Activated CD4-positive, CD25-positive, alpha-beta regulatory T cell treated with anti-CD3 and anti-CD28 coated beads, Interleukin-2, amount 50 U/mL, for 72 hours (primary cell): ENCODE data around the gene NPLOC4.

ENCODE experiments used
- DNase-seq: peaks from one replicate; pipeline ENCODE4 v3.0.0; 2021

Gene NPLOC4

GRCh38 chr17:81660441-81660840, 23.5 kb upstream of the NPLOC4 start:
- no peak for DNase-seq

- DNase-seq = no peak
Observed at GRCh38 chr17:81659038-81659437, 22.1 kb upstream of the NPLOC4 start.

- no peak for DNase-seq
Observed at GRCh38 chr17:81656835-81657234, 19.9 kb upstream of the NPLOC4 start.

GRCh38 chr17:81656118-81656743, 19.3 kb upstream of the NPLOC4 start, which contains the start of gene PDE6G:
Gene PDE6G, minus strand, starts transcription at chr17:81656542. Its CDS starts 3,237 bp downstream, at chr17:81653305.
- DNase-seq = no peak

- DNase-seq = no peak
Observed at GRCh38 chr17:81655378-81656117, 18.6 kb upstream of the NPLOC4 start.

GRCh38 chr17:81652906-81653771, 16.2 kb upstream of the NPLOC4 start:
- DNase-seq = no peak

GRCh38 chr17:81651692-81652091, 14.8 kb upstream of the NPLOC4 start:
- DNase-seq = no peak

- no peak for DNase-seq
Observed at GRCh38 chr17:81650951-81651350, 14.0 kb upstream of the NPLOC4 start.

GRCh38 chr17:81648707-81649085, 11.8 kb upstream of the NPLOC4 start:
- no peak for DNase-seq

- DNase-seq = no peak
Observed at GRCh38 chr17:81648013-81648706, 11.2 kb upstream of the NPLOC4 start.

GRCh38 chr17:81647640-81648012, 10.7 kb upstream of the NPLOC4 start:
- DNase-seq = no peak

GRCh38 chr17:81646869-81647600, 10.1 kb upstream of the NPLOC4 start:
- DNase-seq = no peak

- no peak for DNase-seq
Observed at GRCh38 chr17:81644976-81645952, 8.4 kb upstream of the NPLOC4 start.

GRCh38 chr17:81644496-81644895, 7.6 kb upstream of the NPLOC4 start:
- DNase-seq = no peak

- DNase-seq = no peak
Observed at GRCh38 chr17:81641825-81642489, 5.0 kb upstream of the NPLOC4 start.

GRCh38 chr17:81640011-81640410, 3.1 kb upstream of the NPLOC4 start:
- no peak for DNase-seq

GRCh38 chr17:81638683-81639082, 1.8 kb upstream of the NPLOC4 start:
- no peak for DNase-seq

GRCh38 chr17:81635973-81636504, 873 bp downstream of the NPLOC4 start:
- no peak for DNase-seq

GRCh38 chr17:81635431-81635830, 1.5 kb downstream of the NPLOC4 start:
- no peak for DNase-seq

- no peak for DNase-seq
Observed at GRCh38 chr17:81631482-81631881, 5.4 kb downstream of the NPLOC4 start.
